HG02571 (cell line): Measurements from ENCODE around the gene INPP5A.

Source experiments
- ATAC-seq: cut with Tn5 transposase; IDR thresholded peaks from one replicate; pipeline ENCODE4 v1.9.1; 2021; ENCODE audit warnings: mild to moderate bottlenecking, moderate library complexity; ENCODE audit not compliant: unreplicated experiment

Gene INPP5A

DNA sequence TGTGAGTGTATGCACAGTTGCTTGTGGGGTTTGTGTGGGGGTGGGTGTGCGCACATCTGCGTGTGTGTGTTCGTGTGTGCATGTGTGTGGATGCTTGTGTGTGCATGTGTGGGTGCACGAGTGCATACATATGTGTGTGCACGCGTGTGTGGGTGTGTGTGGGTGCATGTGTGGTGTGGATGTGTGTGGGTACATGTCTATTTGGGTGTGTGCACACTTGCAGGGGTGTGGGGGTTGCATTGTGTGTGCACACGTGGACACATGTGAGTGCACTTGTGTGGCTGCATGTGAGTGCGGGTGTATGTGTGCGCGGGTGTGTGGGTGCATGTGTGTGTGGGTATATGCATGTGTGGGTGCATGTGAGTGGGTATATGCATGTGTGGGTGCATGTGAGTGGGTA is 174.7 kb downstream of the INPP5A start:
- no peak for ATAC-seq

DNA sequence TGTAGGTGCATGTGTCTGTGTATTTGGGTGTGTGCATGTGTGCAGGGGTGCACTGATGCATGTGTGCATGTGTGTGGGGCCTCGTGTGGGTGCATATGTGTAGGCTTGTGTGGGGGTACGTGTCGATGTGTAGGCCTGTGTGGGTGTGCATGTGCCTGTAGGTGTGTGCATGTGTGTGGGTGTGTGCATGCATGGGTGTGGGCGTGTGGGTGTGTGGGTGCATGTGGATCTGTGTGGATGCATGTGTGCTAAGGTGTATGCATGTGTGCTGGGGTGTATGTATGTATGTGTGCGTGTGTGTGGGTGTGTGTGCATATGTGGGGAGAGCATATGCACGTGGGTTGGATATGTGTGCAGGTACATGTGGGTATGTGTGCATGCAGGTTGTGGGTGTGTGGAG is 175.2 kb downstream of the INPP5A start:
- ATAC-seq = no peak

DNA sequence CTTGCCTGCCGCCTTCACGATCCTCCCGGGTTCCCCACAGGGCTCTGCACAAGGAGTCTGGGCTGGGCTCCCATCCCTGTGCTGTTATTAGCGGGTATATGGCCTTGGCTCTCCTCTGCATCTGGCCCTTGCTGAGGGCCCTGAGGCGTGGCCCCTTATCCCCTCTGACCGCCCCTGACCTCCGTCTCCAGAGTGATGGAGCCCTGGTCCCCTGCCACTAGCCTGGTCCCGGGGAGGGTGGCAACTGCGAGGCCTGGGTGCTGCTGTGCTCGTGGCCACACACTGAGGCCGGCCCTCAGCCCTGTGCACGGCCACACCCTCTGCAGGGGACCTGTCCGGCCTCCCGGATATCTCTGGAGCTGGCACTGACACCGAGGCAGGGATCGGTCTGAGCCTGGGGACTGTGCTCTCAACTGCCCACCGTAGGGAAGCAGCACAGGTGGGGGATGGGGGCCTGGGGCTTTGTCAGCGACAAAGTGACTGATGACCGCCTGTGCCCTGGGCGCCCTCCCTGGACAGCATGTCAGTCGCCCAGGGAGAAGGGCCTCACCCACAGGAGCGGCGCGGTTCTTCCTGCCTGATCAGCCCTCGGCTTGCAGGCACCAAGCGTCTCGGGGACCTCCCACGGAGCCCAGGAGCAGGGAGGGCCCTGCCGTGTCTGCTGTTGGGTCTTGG is 176.0 kb downstream of the INPP5A start:
- no peak for ATAC-seq

DNA sequence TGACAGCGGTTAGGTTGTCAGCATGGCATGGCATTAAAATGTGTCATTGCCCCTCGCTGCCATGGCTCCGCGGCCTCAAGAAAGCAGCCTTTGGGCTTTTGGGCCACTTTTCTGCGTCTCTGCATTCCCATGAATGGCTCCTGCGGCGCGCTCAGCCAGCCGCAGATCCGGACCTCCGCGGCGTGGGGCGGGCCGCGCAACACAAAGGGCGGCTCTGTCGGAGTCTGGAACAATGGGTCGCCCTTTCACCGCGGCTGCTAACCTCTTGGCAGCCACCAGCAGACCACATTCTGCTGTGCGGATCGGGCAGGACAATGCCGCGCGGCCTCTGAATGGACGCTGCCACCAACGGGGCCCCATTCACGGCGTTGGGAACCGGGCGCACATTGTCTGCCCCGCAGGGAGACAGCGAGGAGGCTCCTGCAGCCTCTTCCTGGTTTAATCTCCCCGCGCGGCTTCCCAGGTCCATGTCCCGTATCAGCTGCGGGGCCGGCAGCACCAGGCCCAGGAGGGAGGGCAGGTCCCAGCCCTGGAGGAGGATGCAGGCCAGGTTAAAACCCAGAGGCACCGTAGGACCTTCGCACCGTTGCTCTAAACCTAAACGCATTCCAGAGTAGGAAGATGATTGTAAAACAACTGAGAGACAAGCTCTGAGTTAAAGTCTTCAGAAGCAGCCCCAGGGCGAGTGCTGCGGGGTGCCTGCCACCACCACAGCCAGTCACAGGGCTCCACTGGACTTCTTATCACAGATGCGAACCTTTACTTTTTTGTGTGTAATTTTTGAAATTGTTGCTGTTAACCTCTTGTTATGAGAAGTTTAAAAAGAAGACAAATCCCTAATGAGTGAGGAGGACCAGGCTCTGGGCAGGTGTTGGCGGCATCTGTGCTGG is 176.8 kb downstream of the INPP5A start:
- no peak for ATAC-seq

DNA sequence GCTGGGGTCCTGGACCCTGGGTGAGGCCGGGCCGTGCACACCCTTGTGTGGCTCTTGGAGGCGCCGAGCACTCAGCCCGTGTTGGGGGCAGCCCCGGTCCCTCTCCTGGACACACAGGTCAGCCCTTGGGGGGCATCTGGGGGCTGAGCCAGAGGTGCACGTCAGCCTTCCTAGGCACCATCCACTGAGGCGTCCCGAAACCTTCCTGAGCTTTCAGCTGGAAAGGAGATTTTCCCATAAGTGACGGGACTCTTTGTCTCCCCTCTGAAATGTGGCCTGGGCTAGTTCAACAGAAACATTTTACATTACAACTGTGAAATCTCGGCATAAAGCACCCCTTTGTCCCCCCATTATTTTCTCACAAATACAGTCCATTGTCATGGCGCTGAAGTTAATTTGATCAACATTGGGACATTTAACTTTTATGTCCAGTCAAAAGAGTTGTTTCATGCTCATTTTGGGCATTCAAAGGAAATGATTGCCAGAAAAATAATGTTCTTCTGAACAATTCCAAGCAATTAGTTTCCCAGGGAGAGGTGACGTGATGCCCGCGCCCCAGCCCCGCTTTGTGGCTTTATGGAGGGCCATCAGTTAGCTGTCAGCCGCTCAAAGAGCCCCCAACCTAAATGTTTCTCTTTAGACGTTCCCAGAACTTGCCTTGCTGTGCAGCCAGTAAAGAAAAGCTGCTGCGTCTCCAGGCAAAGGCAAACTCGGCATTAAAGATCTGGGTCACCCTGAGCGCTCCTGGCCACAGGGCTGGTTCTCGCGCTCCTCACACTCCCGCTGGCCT is 177.6 kb downstream of the INPP5A start:
- ATAC-seq = no peak

DNA sequence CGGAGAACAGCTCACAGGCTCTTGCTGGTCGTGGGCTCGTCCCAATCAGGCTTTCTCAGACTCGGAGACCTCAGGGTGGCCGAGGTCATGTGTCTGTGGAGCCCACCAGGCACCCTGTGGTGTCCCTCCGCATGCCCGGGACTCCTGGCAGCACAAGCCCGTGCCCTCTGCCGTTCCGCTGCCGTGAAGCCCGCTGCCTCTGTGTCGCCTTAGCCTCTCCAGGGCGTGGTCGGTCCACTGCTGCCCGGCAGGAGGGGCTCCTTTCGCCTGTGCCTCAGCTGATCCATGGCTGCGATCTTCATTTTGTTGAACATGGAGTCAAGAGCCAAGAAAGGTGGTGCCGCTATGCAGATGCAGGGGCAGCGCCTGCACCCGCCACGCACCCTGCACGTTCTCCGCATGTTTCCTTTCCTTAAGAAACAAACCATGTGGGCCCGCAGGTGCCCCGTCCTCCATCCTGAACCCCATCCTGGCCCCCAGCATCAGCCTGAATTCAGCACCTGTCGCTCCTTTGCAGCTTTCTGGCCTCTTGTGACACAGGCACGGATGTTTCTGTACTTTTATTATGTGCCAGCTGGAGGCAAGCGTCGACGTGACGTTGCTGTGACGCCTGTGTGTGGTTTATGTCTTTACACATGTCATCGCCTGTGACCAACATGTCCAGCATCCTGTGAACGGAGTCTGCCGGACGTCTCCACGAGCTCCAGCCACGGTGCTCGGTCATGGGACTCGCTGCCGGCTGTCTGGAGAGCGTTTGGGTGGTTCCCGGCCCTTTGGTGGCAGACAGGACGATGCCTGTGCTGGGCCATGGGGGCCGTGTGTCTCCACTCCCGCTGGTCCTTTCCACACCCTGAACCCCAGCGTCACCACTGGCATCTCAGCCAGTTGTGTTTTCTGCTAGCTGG is 178.4 kb downstream of the INPP5A start:
- no peak for ATAC-seq

DNA sequence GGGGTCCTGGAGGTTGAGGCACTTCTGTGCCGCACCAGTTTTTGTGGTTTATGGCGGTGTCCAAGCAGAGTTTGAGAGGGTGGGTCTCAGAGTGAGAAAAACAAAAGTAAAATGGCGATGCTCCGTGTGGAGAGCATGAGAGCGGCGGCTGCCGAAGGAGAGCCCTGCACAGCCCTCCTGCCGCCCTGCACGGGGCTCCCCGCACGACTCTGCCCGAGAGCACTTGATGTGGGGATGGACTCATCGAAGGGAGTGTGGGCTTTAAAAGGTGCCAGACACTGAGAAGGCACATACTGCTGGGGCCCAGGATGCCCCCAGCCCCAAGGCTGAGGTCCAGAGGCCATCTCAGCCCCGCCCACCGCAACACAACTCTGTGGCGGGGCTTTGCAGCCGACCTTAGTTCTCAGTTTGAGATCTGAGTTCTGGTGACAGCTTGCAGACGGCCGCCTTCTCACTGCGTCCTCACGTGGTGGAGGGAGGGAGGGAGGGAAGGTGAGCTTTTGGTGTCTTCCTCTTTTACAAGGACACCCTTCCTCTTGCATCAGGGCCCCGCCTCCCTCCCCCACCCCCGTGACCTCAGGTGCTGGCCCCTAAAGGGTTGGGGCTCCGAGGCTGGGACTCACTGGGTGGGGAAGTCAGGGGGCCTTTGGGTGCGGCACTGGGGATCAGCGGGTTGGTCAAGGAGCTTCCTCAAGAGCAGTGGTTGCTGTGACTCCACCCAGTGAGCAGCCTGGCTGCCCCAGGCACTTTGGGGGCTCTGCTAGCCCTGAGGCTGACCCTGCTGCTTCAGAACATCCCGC is 179.3 kb downstream of the INPP5A start:
- ATAC-seq = no peak

DNA sequence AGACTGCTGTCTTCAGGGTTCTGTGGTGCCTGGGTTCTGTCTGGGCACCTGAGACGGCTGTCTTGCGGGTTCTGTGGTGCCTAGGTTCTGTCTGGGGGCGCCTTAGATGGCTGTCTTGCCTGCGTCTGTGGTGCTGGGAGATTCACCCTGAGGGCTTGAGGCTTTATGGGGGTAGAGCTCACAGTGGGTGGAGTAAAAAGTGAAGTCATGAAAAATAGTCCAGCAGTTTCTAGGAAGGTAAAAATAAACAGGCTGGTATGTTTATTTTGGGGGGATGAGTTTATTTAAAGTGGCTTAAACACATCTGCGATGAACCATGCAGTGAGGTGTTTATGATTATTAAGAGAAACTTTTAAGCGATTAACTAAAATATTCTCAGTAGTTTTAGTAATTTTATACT is 184.1 kb downstream of the INPP5A start:
- no peak for ATAC-seq

DNA sequence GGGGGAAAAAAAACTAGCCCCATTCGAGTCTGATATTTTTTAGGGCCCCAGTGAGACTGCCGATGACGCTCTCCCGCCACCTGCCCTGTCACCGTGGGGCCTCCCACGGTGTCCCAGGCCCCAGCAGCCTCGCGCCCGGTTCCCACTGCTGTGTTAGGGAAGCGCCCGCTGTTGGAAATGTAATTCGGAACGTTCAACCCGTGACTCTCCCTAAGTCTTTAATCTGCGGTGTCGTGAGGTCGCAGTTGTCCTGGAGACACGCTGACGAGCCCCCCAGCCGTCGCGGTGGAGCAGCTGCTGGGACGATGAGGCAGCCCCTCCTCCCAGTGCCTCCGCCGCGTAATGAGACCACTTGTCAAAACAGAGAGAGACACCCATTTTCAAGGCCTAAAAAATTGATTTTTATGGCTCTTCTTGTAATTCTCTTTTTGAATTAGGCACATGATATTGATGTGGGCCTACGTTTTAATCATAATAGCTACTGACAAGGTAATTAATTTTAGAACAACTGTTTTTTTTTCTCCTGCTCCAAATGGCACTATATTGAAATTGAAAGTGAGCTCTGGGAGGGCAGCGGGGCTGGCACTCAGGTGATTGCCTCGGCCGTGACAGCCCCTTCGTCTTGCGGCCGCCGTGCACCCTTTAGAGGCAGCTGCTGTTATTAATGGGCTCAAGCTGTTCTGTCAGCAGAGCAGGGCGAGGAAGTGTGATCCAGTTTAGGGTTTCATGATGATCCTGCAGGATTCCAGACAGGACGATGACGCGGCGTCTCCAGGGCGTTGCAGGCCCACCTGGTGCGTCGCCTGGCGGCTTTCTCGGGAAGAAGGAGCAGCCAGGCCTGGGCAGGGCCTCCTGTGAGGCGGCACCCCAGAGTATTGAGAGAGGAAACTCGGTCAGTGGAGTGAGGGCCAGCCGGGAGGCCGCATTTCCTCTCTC is 185.1 kb downstream of the INPP5A start:
- ATAC-seq = no peak

DNA sequence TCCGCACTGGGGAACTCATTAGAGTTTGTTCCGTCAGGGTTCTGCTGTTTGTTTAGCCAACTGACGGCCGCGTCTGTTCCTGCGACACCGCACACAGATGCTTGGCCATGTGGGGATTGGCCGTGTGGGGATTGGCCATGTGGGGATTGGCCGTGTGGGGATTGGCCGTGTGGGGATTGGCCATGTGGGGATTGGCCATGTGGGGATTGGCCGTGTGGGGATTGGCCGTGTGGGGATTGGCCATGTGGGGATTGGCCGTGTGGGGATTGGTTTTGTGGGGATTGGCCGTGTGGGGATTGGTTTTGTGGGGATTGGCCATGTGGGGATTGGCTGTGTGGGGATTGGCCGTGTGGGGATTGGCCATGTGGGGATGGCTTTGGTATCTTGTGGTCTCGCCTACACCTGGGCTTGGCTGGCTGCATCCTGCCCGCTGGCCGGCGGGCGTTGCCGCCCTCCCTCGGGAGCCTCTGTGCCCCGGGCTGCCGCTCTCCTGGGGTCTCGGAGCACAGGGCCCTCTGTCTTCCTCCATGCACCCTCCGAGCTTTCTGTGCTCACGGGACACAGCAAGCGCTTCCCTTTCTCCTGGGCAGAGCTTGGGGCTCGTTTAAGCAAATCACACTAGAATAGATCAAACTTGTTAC is 185.9 kb downstream of the INPP5A start:
- ATAC-seq = no peak

DNA sequence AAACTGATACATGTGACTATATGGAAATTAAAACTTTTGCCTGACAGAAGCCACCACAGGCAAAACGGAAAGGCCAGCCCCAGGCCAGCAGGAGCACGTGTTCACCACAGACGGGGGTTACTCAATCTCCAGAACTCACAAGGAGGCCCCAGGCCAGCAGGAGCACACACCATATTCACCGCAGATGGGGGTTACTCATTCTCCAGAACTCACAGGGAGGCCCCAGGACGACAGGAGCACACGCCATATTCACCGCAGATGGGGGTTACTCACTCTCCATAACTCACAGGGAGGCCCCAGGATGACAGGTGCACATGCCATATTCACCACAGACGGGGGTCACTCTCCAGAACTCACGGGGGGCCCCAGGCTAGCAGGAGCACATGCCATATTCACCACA is 186.9 kb downstream of the INPP5A start:
- no peak for ATAC-seq

DNA sequence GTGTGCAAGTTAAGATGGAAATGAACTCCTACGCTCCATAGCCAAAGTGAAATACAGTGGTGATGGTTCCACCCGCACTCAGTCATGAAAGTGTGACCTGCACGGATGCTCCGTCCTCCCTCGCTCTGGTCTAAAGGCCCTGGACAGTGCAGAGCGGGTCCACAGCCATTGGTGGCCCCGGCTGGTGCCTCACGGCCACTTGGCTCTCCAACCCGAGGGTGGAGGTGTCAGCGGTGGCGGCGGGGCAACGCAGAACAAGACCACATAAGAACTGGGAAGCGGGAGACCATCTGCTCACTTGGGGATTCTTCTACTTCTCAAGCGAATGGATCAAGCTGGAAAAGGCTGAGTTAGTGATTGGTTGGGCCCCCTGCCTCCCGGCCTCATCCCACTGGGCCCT is 187.6 kb downstream of the INPP5A start:
- ATAC-seq = no peak

DNA sequence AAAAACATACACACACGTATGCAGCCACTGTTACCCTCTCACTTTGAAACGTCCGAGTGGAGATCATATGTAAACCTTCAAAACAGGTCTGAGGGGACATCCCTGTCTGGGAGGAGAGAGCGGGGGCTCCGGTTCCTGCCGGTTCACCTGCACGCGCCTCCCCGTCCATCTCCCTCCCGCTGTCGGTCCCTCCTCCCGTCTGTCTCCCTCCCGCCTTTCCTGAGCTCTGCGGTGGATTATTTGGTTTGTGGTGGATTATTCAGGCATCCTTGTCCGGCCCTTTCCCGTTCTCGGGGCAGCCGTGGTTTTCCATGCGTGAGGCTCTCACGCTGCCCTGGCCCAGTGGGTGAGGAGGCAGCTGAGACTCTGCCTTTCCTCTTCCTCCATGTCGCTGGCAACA is 188.6 kb downstream of the INPP5A start:
- ATAC-seq = no peak

DNA sequence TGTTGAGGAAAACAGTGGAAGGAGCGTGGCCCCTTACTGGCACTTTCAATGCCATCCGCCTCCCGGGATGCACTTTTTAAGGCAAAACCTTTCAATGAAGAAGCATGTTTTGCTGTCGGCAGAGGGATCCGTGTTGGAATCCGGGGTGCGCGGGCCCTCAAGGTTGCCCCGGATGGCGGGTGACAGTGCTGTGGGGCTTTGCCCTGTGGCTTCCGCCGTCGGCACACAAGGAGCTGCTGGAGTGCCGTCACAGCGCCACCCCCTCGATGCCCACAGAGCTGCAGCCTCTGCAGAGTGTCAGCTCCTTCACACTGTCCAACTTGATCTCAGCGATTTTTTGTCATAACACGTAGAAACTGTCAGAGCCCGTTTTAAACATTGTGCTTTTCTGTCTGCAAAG is 189.4 kb downstream of the INPP5A start:
- no peak for ATAC-seq

DNA sequence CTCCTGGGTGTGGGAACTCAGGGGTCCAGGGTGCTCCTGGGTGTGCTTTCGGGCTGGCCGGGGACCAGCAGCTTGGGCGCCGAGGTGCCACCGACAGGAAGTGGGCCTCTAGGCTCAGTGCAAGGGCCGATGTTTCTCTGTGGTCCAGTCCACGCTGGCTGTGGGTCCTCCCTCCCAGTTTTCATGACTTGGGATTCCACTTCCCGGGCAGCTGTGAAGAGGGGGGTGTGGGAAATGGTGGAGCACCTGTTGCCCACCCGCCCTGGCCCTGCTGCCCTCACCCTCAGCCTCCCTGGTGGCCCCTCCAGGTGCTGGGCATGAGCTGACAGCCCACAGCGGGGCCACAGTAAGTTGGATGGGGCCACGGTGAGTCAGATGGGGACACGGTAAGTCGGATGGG is 189.8 kb downstream of the INPP5A start:
- no peak for ATAC-seq

DNA sequence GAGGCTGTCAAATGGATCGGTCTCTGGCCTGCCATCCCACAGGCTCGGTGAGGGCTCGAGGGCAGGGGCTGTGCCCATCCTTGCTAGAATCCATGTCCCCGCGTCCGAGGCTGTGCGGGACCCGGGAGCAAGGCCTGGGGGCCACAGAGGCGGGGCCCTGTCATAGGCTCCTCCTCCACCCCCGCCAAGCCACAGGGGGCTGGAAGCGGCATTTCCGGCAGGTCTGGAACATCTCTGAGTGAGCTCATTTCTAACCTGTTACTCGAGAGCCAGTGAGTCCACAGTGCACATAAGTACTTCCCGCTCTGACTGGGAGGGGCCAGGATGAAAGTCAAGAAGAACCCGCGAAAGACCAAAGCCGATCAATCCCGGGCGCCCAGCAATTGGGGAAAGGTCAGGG is 190.7 kb downstream of the INPP5A start:
- ATAC-seq = no peak

DNA sequence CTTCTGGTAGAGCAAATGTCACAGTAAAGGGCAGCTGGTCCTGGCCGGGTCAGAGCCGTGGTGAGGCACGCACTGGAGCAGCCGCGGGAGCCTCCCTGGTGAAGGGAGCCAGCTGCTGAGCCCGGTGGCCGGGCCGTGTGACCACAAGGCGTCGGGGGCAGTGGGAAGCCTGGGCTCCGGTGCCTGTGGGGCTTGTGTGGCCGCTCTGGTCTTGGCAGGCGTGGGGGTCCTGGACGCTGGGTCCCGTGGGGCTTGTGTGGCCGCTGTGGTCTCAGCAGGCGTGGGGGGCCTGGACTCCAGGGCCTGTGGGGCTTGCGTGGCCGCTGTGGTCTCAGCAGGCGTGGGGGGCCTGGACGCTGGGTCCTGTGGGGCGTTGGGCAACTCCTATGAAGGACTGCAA is 191.2 kb downstream of the INPP5A start:
- ATAC-seq = no peak
